GM12891 (cell line): ENCODE data around the gene RNF115.
A peak's percentile ranks its signal among the peaks of the same experiment; 100 is the strongest.

Source experiments
- POLR2A ChIP-seq: IDR thresholded peaks from 2 replicates; pipeline ENCODE4 v1.6.1; 2011; ENCODE audit warnings: low read depth, low read length, control low read depth
- POLR2AphosphoS5 ChIP-seq: IDR thresholded peaks from 2 replicates; pipeline ENCODE4 v1.6.1; 2011; ENCODE audit warnings: low read depth, low read length, control low read depth

- TF ChIP-seq POLR2AphosphoS5, result peak; percentile 70; the same call in 1 of the 2 replicates
- peak; percentile 81; the same call in 1 of the 2 replicates for TF ChIP-seq POLR2A
Measured at GRCh38 chr1:145823565-145824498, at the start of gene RNF115, which contains the start of gene POLR3C.
